Stomach smooth muscle (tissue), 2 donors: Measurements from ENCODE around the gene NOTCH2.
"Not testable (repeated sequence)": the region's sequence is repeated elsewhere in the genome, so short reads cannot be mapped to it uniquely, and the experiment has no call there.

Source experiments
- H3K27ac ChIP-seq: one replicate; pipeline ENCODE4 v1.7.0; 2013; ENCODE audit warnings: mild to moderate bottlenecking, low read length, inconsistent platforms
- H3K27me3 ChIP-seq, 2 donors: one replicate each; pipeline ENCODE4 v1.7.0; 2013; ENCODE audit warnings: low read length in 2 of 2; ENCODE audit not compliant: insufficient read depth in 2 of 2, control insufficient read depth in 1 of 2
- H3K36me3 ChIP-seq, 2 donors: one replicate each; pipeline ENCODE4 v1.7.0; 2013; ENCODE audit warnings: low read length in 2 of 2; ENCODE audit not compliant: control insufficient read depth in 2 of 2, insufficient read depth in 2 of 2
- H3K4me1 ChIP-seq: one replicate; pipeline ENCODE4 v1.7.0; 2013; ENCODE audit warnings: low read length; ENCODE audit not compliant: control insufficient read depth, insufficient read depth
- H3K4me3 ChIP-seq, 2 donors: one replicate each; pipeline ENCODE4 v1.7.0; 2013; ENCODE audit warnings: low read length in 2 of 2
- H3K9ac ChIP-seq, 2 donors: one replicate each; pipeline ENCODE4 v1.7.0; 2013; ENCODE audit warnings: low read length in 2 of 2, mild to moderate bottlenecking in 1 of 2
- H3K9me3 ChIP-seq, 2 donors: one replicate each; pipeline ENCODE4 v1.7.0; 2013; ENCODE audit warnings: low read length in 2 of 2; ENCODE audit not compliant: control insufficient read depth in 2 of 2
- donor health status: healthy.
- donor health status: Pancreatic carcinoma.

NOTCH2 gene

GRCh38 chr1:120069067-120069919 lies at the start of gene NOTCH2:
NOTCH2 (minus strand) TSS chr1:120069662; CDS start chr1:120069406, 256 bp downstream.
- H3K9me3 ChIP-seq, H3K4me1 ChIP-seq, H3K27me3 ChIP-seq, H3K36me3 ChIP-seq, H3K9ac ChIP-seq, H3K27ac ChIP-seq: not testable (repeated sequence)
- peak within 1 kb of the TSS in 1 of 2 donors; percentile 62 for H3K4me3 ChIP-seq

DNA sequence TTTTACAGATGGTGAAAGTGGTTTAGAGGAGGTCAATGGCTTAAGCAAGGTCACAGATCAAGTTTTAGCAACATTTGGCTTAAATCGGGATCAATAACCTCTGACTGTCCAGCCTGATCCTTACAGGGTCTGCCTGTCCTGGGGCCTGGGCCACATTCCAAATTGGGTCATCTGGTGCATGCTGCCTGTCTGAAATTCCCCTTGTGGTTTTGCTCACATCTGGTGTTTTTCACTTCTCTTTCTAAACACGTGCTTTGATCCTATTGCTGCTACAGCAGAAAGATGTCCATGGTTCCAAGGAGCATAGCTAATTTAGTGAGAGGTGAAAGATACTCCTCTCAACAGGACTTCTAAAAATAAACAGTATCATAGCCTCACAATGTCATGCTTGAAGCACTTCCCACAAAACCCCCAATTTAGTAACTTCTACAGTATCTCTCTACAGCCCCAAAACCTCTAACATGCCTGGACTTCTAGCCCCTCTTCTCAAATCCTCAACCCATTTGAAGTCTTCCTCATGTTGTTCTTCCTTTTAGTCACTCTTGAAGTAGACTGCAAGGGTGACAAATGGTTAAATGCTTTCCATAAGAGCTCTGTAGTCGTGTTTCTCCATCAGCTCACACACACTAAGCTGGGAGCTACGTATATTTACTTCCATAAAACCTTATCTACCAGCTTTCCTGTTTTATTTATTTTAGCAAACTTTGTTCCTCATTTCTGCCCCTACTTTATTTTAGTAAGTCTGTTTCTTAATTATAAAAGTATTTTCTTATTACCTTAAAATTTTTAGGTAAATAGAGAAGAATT lies 48.1 kb upstream of the NOTCH2 start:
- not testable (repeated sequence) for H3K4me3 ChIP-seq, H3K4me1 ChIP-seq, H3K9me3 ChIP-seq, H3K27ac ChIP-seq, H3K9ac ChIP-seq, H3K36me3 ChIP-seq, H3K27me3 ChIP-seq

- H3K27ac ChIP-seq, H3K4me3 ChIP-seq, H3K4me1 ChIP-seq, H3K9ac ChIP-seq, H3K27me3 ChIP-seq, H3K9me3 ChIP-seq, H3K36me3 ChIP-seq: not testable (repeated sequence)
These were observed 46.6 kb upstream of the NOTCH2 start for GRCh38 chr1:120116094-120116493.

GRCh38 chr1:120113134-120113533 lies 43.7 kb upstream of the NOTCH2 start:
- H3K4me1 ChIP-seq, H3K9ac ChIP-seq, H3K9me3 ChIP-seq, H3K36me3 ChIP-seq, H3K27me3 ChIP-seq, H3K27ac ChIP-seq, H3K4me3 ChIP-seq: not testable (repeated sequence)

DNA sequence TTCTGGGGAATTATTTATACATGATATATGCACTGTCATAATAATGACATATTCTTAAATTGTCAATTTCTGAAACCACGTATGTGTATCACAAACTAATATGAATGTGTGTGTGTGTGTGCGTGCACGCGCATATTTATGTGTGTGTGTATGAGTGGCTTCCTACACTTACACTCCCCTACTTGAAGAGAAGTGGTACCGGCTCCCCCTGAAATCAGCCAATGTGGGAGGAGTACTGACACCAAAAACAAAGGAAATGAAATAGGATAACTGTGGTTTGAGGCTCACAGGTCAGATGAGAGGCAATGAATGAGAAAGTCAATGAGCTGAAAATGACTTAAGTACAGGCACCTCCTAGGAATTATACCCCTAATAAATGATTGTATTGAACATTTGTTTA lies 42.8 kb upstream of the NOTCH2 start:
- not testable (repeated sequence) for H3K27ac ChIP-seq, H3K9me3 ChIP-seq, H3K36me3 ChIP-seq, H3K27me3 ChIP-seq, H3K4me1 ChIP-seq, H3K9ac ChIP-seq, H3K4me3 ChIP-seq

- not testable (repeated sequence) for H3K36me3 ChIP-seq, H3K27me3 ChIP-seq, H3K9ac ChIP-seq, H3K27ac ChIP-seq, H3K4me3 ChIP-seq, H3K4me1 ChIP-seq, H3K9me3 ChIP-seq
These were observed 42.3 kb upstream of the NOTCH2 start for GRCh38 chr1:120111771-120112170.

- H3K9me3 ChIP-seq, H3K27ac ChIP-seq, H3K4me1 ChIP-seq, H3K36me3 ChIP-seq, H3K27me3 ChIP-seq, H3K9ac ChIP-seq, H3K4me3 ChIP-seq: not testable (repeated sequence)
These were observed 41.5 kb upstream of the NOTCH2 start for GRCh38 chr1:120111008-120111407.

DNA sequence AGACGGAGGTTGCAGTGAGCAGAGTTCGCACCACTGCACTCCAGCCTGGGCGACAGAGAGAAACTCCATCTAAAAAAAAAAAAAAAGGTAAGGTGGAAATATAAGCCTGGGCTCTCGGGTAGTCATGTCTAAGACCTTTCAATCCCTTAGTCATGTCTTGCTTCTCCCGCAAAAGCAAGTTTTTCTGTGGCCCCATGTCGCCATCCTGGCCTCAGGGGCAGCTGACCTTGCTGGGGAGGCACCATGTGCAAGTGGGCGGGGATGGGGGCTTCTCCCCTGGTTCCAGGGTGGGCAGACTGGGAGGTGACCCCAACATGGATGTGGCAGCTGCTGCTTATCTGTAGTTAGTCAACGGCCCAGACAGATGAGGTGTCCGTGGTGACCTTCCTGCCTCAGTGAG lies 40.2 kb upstream of the NOTCH2 start:
- H3K4me1 ChIP-seq, H3K4me3 ChIP-seq, H3K36me3 ChIP-seq, H3K27ac ChIP-seq, H3K9ac ChIP-seq, H3K9me3 ChIP-seq, H3K27me3 ChIP-seq: not testable (repeated sequence)

- not testable (repeated sequence) for H3K27me3 ChIP-seq, H3K4me1 ChIP-seq, H3K27ac ChIP-seq, H3K9me3 ChIP-seq, H3K4me3 ChIP-seq, H3K9ac ChIP-seq, H3K36me3 ChIP-seq
These were observed 39.7 kb upstream of the NOTCH2 start for GRCh38 chr1:120109180-120109579.

GRCh38 chr1:120105288-120105687 lies 35.8 kb upstream of the NOTCH2 start:
- not testable (repeated sequence) for H3K36me3 ChIP-seq, H3K4me1 ChIP-seq, H3K27me3 ChIP-seq, H3K9ac ChIP-seq, H3K9me3 ChIP-seq, H3K27ac ChIP-seq, H3K4me3 ChIP-seq

DNA sequence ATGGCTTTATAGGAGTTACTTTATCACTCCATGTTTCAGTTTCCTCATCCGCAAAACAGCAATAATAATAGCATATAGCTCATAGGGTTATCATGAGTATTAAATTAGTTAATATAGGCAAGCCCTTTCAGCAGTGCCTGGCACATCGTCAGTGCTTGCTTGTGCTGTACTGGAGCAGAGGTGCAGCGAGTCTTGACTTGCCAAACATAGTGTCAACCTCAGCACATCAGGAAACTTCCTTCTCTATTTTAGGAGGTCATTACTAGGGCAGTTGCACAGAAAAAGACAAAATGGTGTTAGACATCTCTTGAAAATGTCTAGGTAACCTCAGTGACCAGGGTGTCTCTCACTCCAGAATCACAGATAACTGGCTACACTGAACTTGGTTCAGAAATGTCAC lies 34.3 kb upstream of the NOTCH2 start:
- H3K9ac ChIP-seq, H3K4me3 ChIP-seq, H3K27me3 ChIP-seq, H3K27ac ChIP-seq, H3K36me3 ChIP-seq, H3K9me3 ChIP-seq, H3K4me1 ChIP-seq: not testable (repeated sequence)
